Activated B cell treated with CpG ODN at 0.5 μM for 24 hours (primary cell): ENCODE data around the gene ZNF525. TPM values are rescaled to one million over a fixed set of nuclear protein-coding genes. Genes with fewer than 3 reads are reported as not detected.
"Not testable (repeated sequence)": the region's sequence is repeated elsewhere in the genome, so short reads cannot be mapped to it uniquely, and the experiment has no call there.

Source experiments
- ATAC-seq: fragments of 200-7000 bp; cut with Tn5 transposase; one replicate; pipeline ENCODE4 v1.10.0; 2021; ENCODE audit warnings: low read depth, mild to moderate bottlenecking, moderate library complexity
- CTCF ChIA-PET: fragments of 350-600 bp; sonication (Branson Sonifier 250); formaldehyde crosslinking; loops from one replicate; lab custom pipeline; 2021; ENCODE audit warnings: antibody characterized with exemption; lab: Charles Lee
- POLR2A ChIA-PET: fragments of 350-600 bp; sonication (Branson Sonifier 250); formaldehyde crosslinking; loops from one replicate; lab custom pipeline; 2021; ENCODE audit warnings: antibody characterized with exemption; lab: Charles Lee
- DNase-seq: peaks from one replicate; pipeline ENCODE4 v3.0.0; 2022
- H3K27ac Mint-ChIP-seq: one replicate; pipeline ENCODE4 v1.8.0; 2020; ENCODE audit warnings: mixed read lengths
- H3K27me3 Mint-ChIP-seq: one replicate; pipeline ENCODE4 v1.8.0; 2021; ENCODE audit warnings: mixed read lengths
- H3K36me3 Mint-ChIP-seq: one replicate; pipeline ENCODE4 v1.8.0; 2021; ENCODE audit warnings: low read depth, mixed read lengths
- H3K4me1 Mint-ChIP-seq: one replicate; pipeline ENCODE4 v1.8.0; 2021; ENCODE audit warnings: mixed read lengths
- H3K4me3 Mint-ChIP-seq: one replicate; pipeline ENCODE4 v1.8.0; 2020; ENCODE audit warnings: mild to moderate bottlenecking, mixed read lengths
- H3K9me3 Mint-ChIP-seq: one replicate; pipeline ENCODE4 v1.8.0; 2020; ENCODE audit warnings: mixed read lengths
- CTCF ChIP-seq: fragments of 200-600 bp; IDR thresholded peaks from one replicate; pipeline ENCODE4 v1.8.0; 2022; ENCODE audit warnings: antibody characterized with exemption, mild to moderate bottlenecking
- intact Hi-C: fragments of 100-400 bp; cut with micrococcal nuclease; formaldehyde crosslinking; loops from one replicate; pipeline ENCODE4 v1.15.1; 2024
- total RNA-seq: library from RNA; stranded (reverse); gene quantifications from 2 replicates; pipeline ENCODE4 v1.2.3, GENCODE V29; 2022

ZNF525 gene
- total RNA-seq, 1 donor from 2014 or later = 37.4 TPM

GRCh38 chr19:53422551-53422950, 57.0 kb downstream of the ZNF525 start:
- Mint-ChIP-seq H3K27me3 (no peaks in the 10 kb centered on the region), H3K4me1 (peaks cover 3% of the 10 kb centered on the region), H3K36me3 (peaks cover 3% of the 10 kb centered on the region), H3K9me3 (peaks cover 3% of the 10 kb centered on the region), H3K4me3 (no peak overlapping the region), H3K27ac (no peak overlapping the region)
- CTCF ChIA-PET = no interaction called here
- POLR2A ChIA-PET = no interaction called here
- intact Hi-C loops = loop anchor here (10.0 kb wide), 1 partner anchor 602 kb away; no protein-coding TSS in a partner anchor
- no peak for TF ChIP-seq CTCF
- ATAC-seq (no peak), DNase-seq (no peak)

- H3K27me3 Mint-ChIP-seq, H3K36me3 Mint-ChIP-seq, H3K4me3 Mint-ChIP-seq, ATAC-seq, H3K4me1 Mint-ChIP-seq, H3K27ac Mint-ChIP-seq, POLR2A ChIA-PET, DNase-seq, H3K9me3 Mint-ChIP-seq, CTCF ChIA-PET: not testable (repeated sequence)
- intact Hi-C loops = loop anchor here (10.0 kb wide), 1 partner anchor 602 kb away; no protein-coding TSS in a partner anchor
These were observed 57.6 kb downstream of the ZNF525 start for GRCh38 chr19:53423074-53423473.

GRCh38 chr19:53423680-53424079, 58.2 kb downstream of the ZNF525 start:
- ATAC-seq = not testable (repeated sequence)

GRCh38 chr19:53424968-53425597, 59.6 kb downstream of the ZNF525 start:
- no peak overlapping the region for H3K27ac Mint-ChIP-seq
- intact Hi-C loops = loop anchor here (1.0 to 10.0 kb wide), 2 partner anchors 87 to 600 kb away; no protein-coding TSS in a partner anchor
- DNase-seq (peak; percentile 31), ATAC-seq (peak; percentile 90)
- no peak overlapping the region for H3K4me3 Mint-ChIP-seq
- no peaks in the 10 kb centered on the region for H3K9me3 Mint-ChIP-seq
- no peaks in the 10 kb centered on the region for H3K36me3 Mint-ChIP-seq
- CTCF ChIA-PET = interaction anchor here (0.6 to 2.0 kb wide), 11 partner anchors 11 to 1543 kb away, joined by 3 to 11 read pairs (median 4); no protein-coding TSS in a partner anchor
- H3K4me1 Mint-ChIP-seq = peaks cover 3% of the 10 kb centered on the region
- TF ChIP-seq CTCF = no peak
- no peaks in the 10 kb centered on the region for H3K27me3 Mint-ChIP-seq
- POLR2A ChIA-PET = no interaction called here

More at GRCh38 chr19:53423680-53424079, 58.2 kb downstream of the ZNF525 start:
- H3K36me3 Mint-ChIP-seq, H3K9me3 Mint-ChIP-seq, H3K27ac Mint-ChIP-seq, H3K27me3 Mint-ChIP-seq, CTCF ChIA-PET, POLR2A ChIA-PET, H3K4me1 Mint-ChIP-seq, H3K4me3 Mint-ChIP-seq, DNase-seq: not testable (repeated sequence)
- intact Hi-C loops = loop anchor here (10.0 kb wide), 1 partner anchor 601 kb away; no protein-coding TSS in a partner anchor

- H3K4me1 Mint-ChIP-seq = peaks cover 34% of the 10 kb centered on the region
- TF ChIP-seq CTCF = no peak
- H3K36me3 Mint-ChIP-seq = peaks cover 32% of the 10 kb centered on the region
- ChIA-PET POLR2A (interaction anchor here (1.4 kb wide), 2 partner anchors 37 to 89 kb away, joined by 3 to 5 read pairs; partner anchors contain the start of gene ZNF765), CTCF (no interaction called here)
- H3K4me3 Mint-ChIP-seq = peak within 1 kb of the TSS; percentile 96
- no peaks in the 10 kb centered on the region for H3K27me3 Mint-ChIP-seq
- peak within 1 kb of the TSS; percentile 94 for H3K27ac Mint-ChIP-seq
- H3K9me3 Mint-ChIP-seq = no peaks in the 10 kb centered on the region
- intact Hi-C loops = loop anchor here (1.0 to 2.0 kb wide), 6 partner anchors 36 to 236 kb away; partner anchors contain the start of genes ZNF525, ZNF765, ZNF813 and ZNF845
- ATAC-seq (peak; percentile 98), DNase-seq (peak; percentile 99)
These were observed 66.0 kb downstream of the ZNF525 start, which contains the start of gene ZNF761 for GRCh38 chr19:53431399-53432087. Gene ZNF761, plus strand, starts transcription at chr19:53431984. Its CDS starts 15,285 bp downstream, at chr19:53447269.
